RWPE2 (cell line): ENCODE measurements around the gene SPPL3.

Source experiments
- ATAC-seq: fragments of 200-7000 bp; cut with Tn5 transposase; 3 replicates; pipeline ENCODE4 v1.9.1; 2021; ENCODE audit warnings: low read depth
- DNase-seq: peaks from one replicate; pipeline ENCODE4 v3.0.0-alpha.2; 2020; ENCODE audit warnings: low spot score
- H3K27ac ChIP-seq: fragments of 450-650 bp; 2 replicates; pipeline ENCODE4 v1.5.1; 2017; ENCODE audit warnings: mild to moderate bottlenecking; ENCODE audit not compliant: poor library complexity, severe bottlenecking
- H3K27me3 ChIP-seq: fragments of 250-450 bp; sonication (Bioruptor Pico); 2 replicates; pipeline ENCODE4 v1.5.1; 2021; ENCODE audit warnings: mild to moderate bottlenecking, moderate library complexity; ENCODE audit not compliant: insufficient read depth, poor library complexity, severe bottlenecking
- H3K36me3 ChIP-seq: fragments of 250-450 bp; sonication (Bioruptor Pico); 2 replicates; pipeline ENCODE4 v1.5.1; 2020; ENCODE audit warnings: low read depth, mild to moderate bottlenecking, moderate library complexity
- H3K4me1 ChIP-seq: fragments of 250-450 bp; sonication (Bioruptor Pico); 2 replicates; pipeline ENCODE4 v1.5.1; 2021; ENCODE audit warnings: mild to moderate bottlenecking, moderate library complexity; ENCODE audit not compliant: insufficient read depth, poor library complexity, severe bottlenecking
- H3K4me3 ChIP-seq: fragments of 250-450 bp; sonication (Bioruptor Pico); 2 replicates; pipeline ENCODE4 v1.5.1; 2021; ENCODE audit warnings: mild to moderate bottlenecking, moderate library complexity; ENCODE audit not compliant: severe bottlenecking
- H3K9me3 ChIP-seq: fragments of 250-450 bp; sonication (Bioruptor Pico); 2 replicates; pipeline ENCODE4 v1.5.1; 2021; ENCODE audit warnings: mild to moderate bottlenecking, moderate library complexity; ENCODE audit not compliant: severe bottlenecking
- TF ChIP-seq, protein P1 (sequence below): fragments of 450-650 bp; IDR thresholded peaks from one replicate; pipeline ENCODE4 v1.5.1; 2017; ENCODE audit warnings: mild to moderate bottlenecking, moderate library complexity; ENCODE audit not compliant: poor library complexity, severe bottlenecking

SPPL3 gene

DNA sequence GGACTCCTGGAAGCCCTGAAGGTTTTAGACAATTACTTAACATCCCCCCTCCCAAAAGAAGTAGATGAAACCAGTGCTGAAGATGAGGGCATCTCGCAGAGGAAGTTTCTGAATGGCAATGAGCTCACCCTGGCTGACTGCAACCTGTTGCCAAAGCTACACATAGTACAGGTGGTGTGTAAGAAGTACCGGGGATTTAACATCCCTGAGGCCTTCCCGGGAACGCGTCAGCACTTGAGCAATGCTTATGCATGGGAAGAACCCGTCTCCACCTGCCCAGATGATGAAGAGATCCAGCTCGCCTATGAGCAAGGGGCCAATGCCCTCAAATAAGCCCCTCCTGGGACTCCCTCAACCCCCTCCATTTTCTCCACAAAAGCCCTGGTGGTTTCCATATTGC is 10.6 kb upstream of the SPPL3 start:
- Histone ChIP-seq H3K27me3 (no peaks in the 10 kb centered on the region), H3K27ac (no peak overlapping the region), H3K9me3 (peaks cover 8% of the 10 kb centered on the region), H3K4me1 (no peaks in the 10 kb centered on the region), H3K4me3 (no peak overlapping the region), H3K36me3 (no peaks in the 10 kb centered on the region)
- peak; percentile 76 for DNase-seq
- TF ChIP-seq, protein P1, sequence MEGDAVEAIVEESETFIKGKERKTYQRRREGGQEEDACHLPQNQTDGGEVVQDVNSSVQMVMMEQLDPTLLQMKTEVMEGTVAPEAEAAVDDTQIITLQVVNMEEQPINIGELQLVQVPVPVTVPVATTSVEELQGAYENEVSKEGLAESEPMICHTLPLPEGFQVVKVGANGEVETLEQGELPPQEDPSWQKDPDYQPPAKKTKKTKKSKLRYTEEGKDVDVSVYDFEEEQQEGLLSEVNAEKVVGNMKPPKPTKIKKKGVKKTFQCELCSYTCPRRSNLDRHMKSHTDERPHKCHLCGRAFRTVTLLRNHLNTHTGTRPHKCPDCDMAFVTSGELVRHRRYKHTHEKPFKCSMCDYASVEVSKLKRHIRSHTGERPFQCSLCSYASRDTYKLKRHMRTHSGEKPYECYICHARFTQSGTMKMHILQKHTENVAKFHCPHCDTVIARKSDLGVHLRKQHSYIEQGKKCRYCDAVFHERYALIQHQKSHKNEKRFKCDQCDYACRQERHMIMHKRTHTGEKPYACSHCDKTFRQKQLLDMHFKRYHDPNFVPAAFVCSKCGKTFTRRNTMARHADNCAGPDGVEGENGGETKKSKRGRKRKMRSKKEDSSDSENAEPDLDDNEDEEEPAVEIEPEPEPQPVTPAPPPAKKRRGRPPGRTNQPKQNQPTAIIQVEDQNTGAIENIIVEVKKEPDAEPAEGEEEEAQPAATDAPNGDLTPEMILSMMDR: no peak
- peak; percentile 97 for ATAC-seq

DNA sequence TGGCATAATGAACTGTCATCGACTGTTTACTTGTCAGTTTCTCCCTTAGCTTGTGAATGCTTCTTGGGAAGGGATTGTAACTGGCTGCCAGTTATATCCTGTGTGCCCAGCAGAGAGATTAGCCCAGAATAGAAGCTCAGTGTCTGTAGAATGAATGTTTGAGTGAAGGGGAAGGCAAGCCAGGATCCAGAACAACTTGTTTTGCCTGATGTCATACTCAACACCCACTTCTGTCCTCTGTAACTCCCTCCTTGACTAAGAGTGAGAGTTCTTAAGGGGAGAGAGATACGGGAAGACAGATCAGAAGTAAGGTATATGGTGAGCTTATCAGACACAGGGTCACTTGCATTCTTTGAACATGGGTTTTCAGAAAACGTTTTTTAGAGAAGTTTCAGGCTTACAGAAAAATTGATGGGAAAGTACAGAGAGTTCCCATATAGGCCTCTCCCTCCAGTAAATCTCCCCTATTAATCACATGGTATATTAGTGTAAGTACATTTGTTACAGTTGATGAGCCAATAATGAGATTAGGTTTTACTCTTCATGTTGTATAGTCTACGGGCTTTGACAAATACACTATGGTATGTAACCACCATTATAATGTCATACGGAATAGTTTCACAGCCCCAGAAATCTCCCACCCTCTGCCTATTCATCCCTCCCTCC is 5.6 kb upstream of the SPPL3 start:
- Histone ChIP-seq H3K27me3 (no peaks in the 10 kb centered on the region), H3K4me3 (no peak overlapping the region), H3K4me1 (no peaks in the 10 kb centered on the region), H3K9me3 (no peaks in the 10 kb centered on the region), H3K27ac (no peak overlapping the region), H3K36me3 (no peaks in the 10 kb centered on the region)
- no peak for ATAC-seq
- TF ChIP-seq, protein P1: no peak
- DNase-seq: no peak

DNA sequence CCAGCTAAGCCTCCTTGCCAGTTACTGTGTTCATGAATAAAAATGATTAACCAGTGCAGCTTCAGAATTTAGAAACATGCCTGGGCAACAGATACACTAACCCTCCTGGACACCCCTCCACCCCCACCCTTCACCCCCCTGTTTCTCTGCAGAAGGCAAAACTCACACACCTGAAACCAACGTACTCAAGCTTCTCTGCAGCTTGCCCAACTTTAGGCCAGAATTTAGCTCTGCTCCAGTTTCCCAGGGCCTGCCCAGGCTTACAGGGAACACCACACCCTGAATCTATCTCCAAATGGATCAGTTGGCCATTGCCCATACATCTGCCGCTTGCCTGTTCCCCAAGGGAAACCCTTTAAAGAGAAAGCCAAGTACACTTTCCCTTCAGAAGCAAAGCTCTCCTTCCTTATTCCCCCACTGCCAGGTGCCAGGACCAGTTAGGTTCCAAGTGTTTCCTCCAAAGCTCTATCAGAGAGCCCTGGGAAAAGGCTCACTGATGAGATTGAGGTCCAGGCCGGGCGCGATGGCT is 1.8 kb upstream of the SPPL3 start:
- Histone ChIP-seq H3K27ac (no peak overlapping the region), H3K36me3 (peaks cover 2% of the 10 kb centered on the region; the same call in 1 of the 2 replicates), H3K4me1 (peaks cover 8% of the 10 kb centered on the region), H3K9me3 (no peaks in the 10 kb centered on the region), H3K27me3 (no peaks in the 10 kb centered on the region), H3K4me3 (no peak overlapping the region)
- ATAC-seq (no peak), DNase-seq (no peak)
- TF ChIP-seq, protein P1: no peak

DNA sequence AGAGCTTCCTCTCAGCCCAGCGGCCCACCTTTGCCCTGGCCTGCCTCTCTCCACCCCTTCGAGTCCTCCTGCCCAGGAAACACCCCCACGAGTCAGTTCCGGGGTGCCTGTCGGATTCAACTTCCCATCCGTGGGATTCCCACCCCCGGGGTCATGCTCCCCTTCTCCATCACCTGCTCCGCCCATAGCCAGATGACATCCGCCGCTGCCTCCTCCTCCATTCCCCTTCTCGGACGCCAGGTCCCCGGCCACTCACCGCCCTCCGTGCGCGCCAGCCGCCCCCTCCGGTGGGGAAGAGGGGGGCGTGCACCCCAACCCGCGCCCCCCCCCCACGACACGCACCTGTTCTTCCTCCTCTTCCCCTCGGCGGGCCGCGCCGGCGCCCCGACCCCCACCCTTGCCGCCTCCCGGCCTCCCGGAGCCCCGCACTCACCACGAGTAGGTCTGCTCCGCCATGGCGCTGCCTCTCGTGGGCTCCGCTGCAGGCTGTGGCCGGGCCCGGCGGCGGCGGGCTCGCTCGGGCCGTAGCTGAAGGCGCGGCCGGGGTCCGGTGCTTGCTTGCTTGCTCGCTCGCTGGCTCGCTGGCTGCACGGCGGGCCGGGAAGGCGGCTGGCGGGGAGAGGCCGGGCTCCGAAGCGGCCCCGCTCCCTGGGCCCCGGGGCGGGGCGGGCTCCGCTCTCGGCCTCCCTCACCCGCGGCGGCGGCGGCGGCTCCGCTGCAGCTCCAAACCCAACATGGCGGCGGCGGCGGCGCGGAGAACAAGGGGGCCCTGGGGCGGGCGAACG is 554 bp downstream of the SPPL3 start:
- Histone ChIP-seq H3K4me1 (peaks cover 8% of the 10 kb centered on the region), H3K4me3 (peak overlapping the region; percentile 98), H3K9me3 (no peaks in the 10 kb centered on the region), H3K27me3 (no peaks in the 10 kb centered on the region), H3K36me3 (peaks cover 12% of the 10 kb centered on the region), H3K27ac (peak overlapping the region; percentile 70)
- TF ChIP-seq, protein P1: no peak
- peak; percentile 56 for ATAC-seq
- peak; percentile 76 for DNase-seq
